Glomerular visceral epithelial cell (primary cell): Measurements from ENCODE around the gene SDSL.

Experiments used
- DNase-seq: peaks from one replicate; pipeline ENCODE4 v3.0.0-alpha.2; 2016; ENCODE audit errors: extremely low spot score

The SDSL gene

GRCh38 chr12:113396200-113396599 lies 26.0 kb upstream of the SDSL start:
- no peak for DNase-seq

DNA sequence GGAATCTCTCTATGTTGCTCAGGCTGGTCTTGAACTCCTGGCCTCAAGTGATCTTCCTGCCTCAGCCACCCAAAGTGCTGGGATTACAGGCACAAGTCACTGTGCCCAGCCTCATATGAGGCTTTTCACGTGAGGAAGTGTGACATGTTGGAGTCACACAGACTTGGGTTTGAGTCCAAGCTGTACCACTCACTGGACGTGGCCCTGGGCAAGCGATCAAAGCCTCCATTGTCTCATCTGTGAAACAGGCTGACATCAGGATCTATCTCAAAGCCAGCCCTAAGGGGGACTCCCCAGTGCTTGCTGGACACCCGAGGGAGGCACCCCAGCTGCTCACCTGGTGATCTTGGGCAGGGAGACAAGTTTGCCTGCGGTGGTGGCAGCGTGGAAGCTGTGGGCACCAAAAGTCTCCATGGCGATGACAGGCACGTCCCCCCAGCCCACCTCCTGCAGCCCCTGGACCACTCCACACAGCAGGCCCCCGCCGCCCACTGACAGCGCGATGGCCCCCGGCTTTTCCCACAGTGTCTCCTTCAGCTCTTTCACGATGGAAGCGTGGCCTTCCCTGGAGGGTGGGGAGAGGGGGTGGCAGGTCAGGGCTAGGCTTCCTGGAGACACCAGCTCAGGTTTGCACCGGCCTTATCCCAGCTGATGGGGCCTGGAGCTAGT lies 25.2 kb upstream of the SDSL start:
- no peak for DNase-seq

DNA sequence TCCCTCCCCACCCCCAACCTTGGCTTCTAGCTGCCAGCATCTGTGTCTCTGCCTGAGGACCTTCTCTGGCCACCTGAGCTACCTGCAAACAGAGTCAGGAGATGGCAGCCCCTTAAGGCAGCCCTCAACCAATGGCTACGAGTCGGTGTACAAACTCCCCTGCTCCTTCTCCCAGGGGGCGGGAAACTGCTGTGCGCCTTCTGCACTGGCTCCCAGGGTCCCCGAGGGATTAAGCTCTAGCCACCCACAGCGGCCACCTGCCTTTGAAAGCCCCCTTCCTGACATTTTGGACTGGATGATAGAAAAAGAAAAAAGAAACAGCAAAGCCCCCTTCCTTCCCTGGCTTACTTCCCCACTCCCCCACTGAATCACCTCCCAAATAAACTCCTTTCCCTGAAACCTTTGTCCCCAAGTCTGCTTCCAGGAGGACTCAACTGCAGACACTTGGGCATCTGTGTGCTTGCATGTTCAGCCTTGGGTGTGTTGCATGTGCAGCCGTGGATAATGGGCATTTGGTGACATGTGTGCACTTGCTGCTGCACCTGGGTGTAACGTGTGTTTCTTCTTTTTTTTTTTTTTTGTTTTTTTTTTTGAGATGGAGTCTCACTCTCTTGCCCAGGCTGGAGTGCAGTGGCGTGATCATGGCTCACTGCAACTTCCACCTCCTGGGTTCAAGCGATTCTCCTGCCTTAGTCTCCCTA lies 24.5 kb upstream of the SDSL start:
- no peak for DNase-seq

- DNase-seq = no peak
These were observed 23.6 kb upstream of the SDSL start for GRCh38 chr12:113398346-113399290.

DNA sequence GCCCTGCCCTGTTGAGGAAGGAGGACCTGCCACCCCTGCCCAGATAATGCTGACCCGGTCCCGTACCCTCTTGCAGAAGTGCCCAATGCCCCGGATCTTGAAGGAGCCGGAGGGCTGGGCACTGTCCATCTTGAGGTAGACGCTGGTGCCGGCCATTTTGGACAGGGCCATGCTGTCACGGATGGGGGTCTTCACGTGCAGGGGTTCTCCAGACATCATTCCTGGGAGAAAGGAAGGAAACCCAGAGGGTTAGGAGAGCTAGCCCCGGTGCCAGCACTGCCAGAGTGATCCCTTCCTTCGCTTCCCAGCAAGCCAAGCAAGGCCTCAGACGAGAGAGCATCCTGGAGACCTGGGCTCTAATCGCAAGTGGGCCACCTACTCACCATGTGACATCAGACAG lies 22.7 kb upstream of the SDSL start:
- DNase-seq = no peak

GRCh38 chr12:113400362-113400761 lies 21.8 kb upstream of the SDSL start:
- no peak for DNase-seq

DNA sequence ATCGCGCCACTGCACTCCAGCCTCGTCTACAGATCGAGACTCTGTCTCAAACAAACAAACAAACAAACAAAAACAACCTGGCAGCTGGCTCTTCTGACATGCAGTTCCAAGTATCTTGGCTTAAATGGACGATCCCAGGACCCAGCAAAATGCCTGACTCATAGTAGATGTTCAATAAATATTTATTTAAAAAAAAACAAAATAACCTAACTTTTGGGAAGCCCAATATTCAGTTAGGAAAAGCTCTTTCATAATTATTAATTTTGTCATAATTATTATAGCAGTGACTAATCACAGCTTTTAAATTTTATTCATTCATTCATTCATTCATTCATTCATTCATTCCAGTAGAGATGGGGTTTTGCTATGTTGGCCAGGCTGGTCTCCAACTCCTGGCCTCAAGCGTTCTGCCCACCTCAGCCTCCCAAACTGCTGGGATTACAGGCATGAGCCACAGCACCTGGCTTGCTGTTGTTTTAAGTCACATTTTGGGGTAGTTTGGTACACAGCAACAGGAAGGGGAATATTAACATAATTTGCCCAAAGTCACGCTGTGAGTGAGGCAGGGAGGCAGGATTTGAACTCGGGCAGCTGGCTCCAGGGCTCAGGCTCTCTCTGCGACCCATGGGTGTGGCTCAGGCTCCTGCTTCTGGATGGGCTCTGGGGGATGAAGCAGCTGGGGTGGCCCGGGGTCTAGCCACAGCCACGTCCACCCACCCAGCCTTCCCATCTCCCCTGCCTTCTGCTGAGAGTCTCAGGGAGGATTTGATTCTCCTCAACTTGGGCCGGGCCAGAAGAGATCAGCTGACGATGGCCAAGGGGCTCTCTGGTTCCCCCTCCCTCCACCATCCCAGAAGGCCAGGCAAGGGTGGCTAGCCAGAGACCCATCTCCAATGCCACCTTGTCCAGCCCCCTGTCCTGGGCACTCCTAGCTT lies 20.8 kb upstream of the SDSL start:
- DNase-seq = no peak

DNA sequence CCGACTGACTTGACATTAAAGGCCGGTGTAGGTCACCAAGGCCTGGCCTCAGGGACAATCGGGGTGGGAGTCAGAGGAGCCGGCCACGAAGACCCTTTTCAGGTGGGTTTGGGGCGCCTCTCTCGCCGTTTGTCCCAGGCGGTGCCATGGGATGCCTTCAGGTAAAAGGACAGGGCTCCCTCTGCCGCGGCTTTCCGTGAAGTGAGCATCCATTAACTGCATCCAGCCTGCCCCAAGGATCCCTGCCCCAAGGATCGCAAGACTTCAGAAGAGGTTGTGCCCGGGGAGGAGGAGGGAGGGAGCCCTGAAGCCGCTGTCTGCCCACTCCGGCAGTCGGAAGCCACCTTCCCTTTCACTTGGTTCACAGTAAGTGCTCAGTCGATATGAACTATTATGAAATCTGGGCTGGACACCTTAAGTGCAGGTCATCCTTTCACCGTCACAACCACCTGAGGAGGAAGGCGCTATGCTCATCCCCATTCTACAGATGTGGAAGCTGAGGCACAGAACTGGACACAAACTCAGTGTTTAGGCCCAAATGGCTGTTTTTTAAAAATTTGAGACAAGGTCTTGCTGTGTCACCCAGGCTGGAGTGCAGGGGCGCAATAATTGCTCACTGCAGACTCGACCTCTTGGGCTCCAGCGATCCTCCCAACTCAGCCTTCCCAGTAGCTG lies 19.5 kb upstream of the SDSL start:
- DNase-seq = no peak

GRCh38 chr12:113403435-113404415 lies 18.5 kb upstream of the SDSL start, which contains the start of gene SDS:
Gene SDS, minus strand, starts transcription at chr12:113403887. Its CDS starts 4,179 bp downstream, at chr12:113399708.
- no peak for DNase-seq

GRCh38 chr12:113405694-113406093 lies 16.5 kb upstream of the SDSL start:
- DNase-seq = no peak

GRCh38 chr12:113407931-113408600 lies 14.1 kb upstream of the SDSL start:
- DNase-seq = no peak

DNA sequence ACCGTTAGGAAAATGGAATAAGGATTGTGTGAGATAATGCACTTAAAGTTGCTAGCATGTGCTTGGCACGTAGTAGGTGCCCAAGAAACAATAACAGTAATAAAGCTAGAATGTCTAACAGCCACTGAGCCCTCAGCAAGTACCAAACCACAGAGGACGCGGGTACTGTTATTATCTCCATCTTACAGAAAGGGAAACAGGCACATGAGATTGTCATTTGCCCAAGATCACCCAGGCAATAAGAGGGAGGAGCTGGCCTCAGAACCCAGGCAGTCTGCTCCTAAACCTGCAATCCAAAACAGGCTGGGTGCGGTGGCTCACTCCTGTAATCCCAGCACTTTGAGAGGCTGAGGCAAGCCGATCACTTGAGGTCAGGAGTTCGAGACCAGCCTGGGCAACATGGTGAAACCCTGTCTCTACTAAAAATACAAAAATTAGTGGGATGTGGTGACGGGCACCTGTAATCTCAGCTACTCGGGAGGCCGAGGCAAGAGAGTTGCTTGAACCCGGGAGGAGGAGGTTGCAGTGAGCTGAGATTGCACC lies 13.4 kb upstream of the SDSL start:
- DNase-seq = no peak

GRCh38 chr12:113409462-113410124 lies 12.6 kb upstream of the SDSL start:
- no peak for DNase-seq

DNA sequence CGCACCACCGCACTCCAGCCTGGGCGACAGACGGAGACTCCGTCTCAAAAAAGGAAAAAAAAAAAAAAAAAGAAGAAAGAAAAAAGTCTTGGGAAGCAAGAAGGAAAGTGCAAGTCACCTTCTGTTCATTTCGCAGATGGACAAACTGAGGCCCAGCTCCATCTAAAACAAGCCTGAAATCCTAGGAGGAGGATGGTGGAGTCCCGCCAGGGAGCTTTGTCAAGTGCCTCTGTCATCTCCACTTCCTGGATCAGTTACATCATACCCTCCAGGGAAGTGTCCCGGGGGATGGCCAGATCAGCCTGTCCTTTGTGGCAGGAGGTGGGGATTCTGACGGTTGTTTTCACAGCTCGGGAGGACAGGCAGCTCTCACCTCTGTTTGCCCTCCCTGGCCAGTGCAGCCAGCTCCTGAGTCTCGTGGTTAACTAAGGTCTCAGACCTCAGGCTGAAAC lies 8.7 kb upstream of the SDSL start:
- DNase-seq = no peak

GRCh38 chr12:113414519-113415038 lies 7.6 kb upstream of the SDSL start:
- no peak for DNase-seq

- no peak for DNase-seq
These were observed 6.0 kb upstream of the SDSL start for GRCh38 chr12:113416091-113416754.

- peak; percentile 35 for DNase-seq
These were observed 3.8 kb upstream of the SDSL start for GRCh38 chr12:113418213-113418879.
